B cell (primary cell): ENCODE measurements around the gene MAST2. TPM values are rescaled to one million over a fixed set of nuclear protein-coding genes. Genes with fewer than 3 reads are reported as not detected.

Experiments
- ATAC-seq: fragments of 200-7000 bp; cut with Tn5 transposase; one replicate; pipeline ENCODE4 v1.10.0; 2021; ENCODE audit warnings: low read depth, mild to moderate bottlenecking, moderate number of reproducible peaks, moderate library complexity
- CTCF ChIA-PET: fragments of 350-600 bp; sonication (Branson Sonifier 250); formaldehyde crosslinking; loops from one replicate; lab custom pipeline; 2021; ENCODE audit warnings: antibody characterized with exemption, inconsistent platforms; lab: Charles Lee
- POLR2A ChIA-PET: fragments of 350-600 bp; sonication (Branson Sonifier 250); formaldehyde crosslinking; loops from one replicate; lab custom pipeline; 2021; ENCODE audit warnings: antibody characterized with exemption; lab: Charles Lee
- DNase-seq: peaks from one replicate; pipeline ENCODE4 v3.0.0; 2013
- H2AFZ ChIP-seq: 2 replicates; pipeline ENCODE4 v1.6.1; 2012; ENCODE audit warnings: mild to moderate bottlenecking, low read depth, low read length; ENCODE audit not compliant: insufficient read depth, poor library complexity, severe bottlenecking
- H3K27ac ChIP-seq, 2 donors: 1 replicate in 1 of 2; 2 replicates in 1 of 2; pipeline ENCODE4 v1.5.1; 2012 to 2013; ENCODE audit warnings: low read length in 2 of 2, mild to moderate bottlenecking in 2 of 2, moderate library complexity in 1 of 2
- H3K27me3 ChIP-seq, 4 experiments: fragments of 200-600 bp in 1 of 4; sonication (generic) in 1 of 4; replicated peaks in 1 of 4; 1 replicate in 2 of 4; 2 replicates in 2 of 4; pipeline versions ENCODE4 v1.6.1 to v1.7.0; 2013 to 2016; ENCODE audit warnings: low read length in 3 of 4, mild to moderate bottlenecking in 2 of 4, mixed read lengths in 1 of 4, moderate library complexity in 1 of 4; ENCODE audit not compliant: insufficient read depth in 4 of 4, control insufficient read depth in 3 of 4; ENCODE audit errors: control extremely low read depth in 1 of 4
- H3K36me3 ChIP-seq, 2 experiments: replicated peaks in 1 of 2; 1 replicate in 1 of 2; 2 replicates in 1 of 2; pipeline versions ENCODE4 v1.6.1 to v1.7.1; 2013; ENCODE audit warnings: low read length in 1 of 2; ENCODE audit not compliant: insufficient read depth in 2 of 2, control insufficient read depth in 1 of 2; ENCODE audit errors: control extremely low read depth in 1 of 2, extremely low read depth in 1 of 2
- H3K4me1 ChIP-seq, 2 donors: fragments of 200-600 bp in 1 of 2; sonication (generic) in 1 of 2; 1 replicate in 1 of 2; 2 replicates in 1 of 2; pipeline versions ENCODE4 v1.5.1 to v1.6.1; 2013 to 2017; ENCODE audit warnings: low read length in 2 of 2; ENCODE audit not compliant: control insufficient read depth in 2 of 2, insufficient read depth in 2 of 2
- H3K4me2 ChIP-seq: replicated peaks from 2 replicates; pipeline ENCODE3; 2012; ENCODE audit warnings: mild to moderate bottlenecking, low read depth, low read length; ENCODE audit not compliant: poor library complexity, severe bottlenecking
- H3K4me3 ChIP-seq, 5 experiments: fragments of 200-600 bp in 1 of 5; sonication (generic) in 1 of 5; 1 replicate in 3 of 5; 2 replicates in 2 of 5; pipeline versions ENCODE4 v1.5.1 to v1.7.0; 2011 to 2016; ENCODE audit warnings: low read length in 4 of 5, mild to moderate bottlenecking in 4 of 5, low read depth in 2 of 5, control low read depth in 1 of 5, moderate library complexity in 1 of 5; ENCODE audit not compliant: insufficient read depth in 1 of 5; ENCODE audit errors: control extremely low read depth in 1 of 5, extremely low read depth in 1 of 5
- H3K79me2 ChIP-seq: fragments of 200-600 bp; sonication (generic); one replicate; pipeline ENCODE4 v1.6.0; 2016; ENCODE audit warnings: low read length; ENCODE audit not compliant: control insufficient read depth, insufficient read depth
- H3K9ac ChIP-seq: fragments of 200-600 bp; sonication (generic); 2 replicates; pipeline ENCODE4 v1.6.1; 2017; ENCODE audit warnings: mild to moderate bottlenecking, low read length, moderate library complexity
- H3K9me3 ChIP-seq, 3 donors: one replicate each; pipeline versions ENCODE4 v1.6.1 to v1.7.1; 2013; ENCODE audit warnings: low read length in 2 of 3; ENCODE audit not compliant: control insufficient read depth in 2 of 3, insufficient read depth in 1 of 3; ENCODE audit errors: control extremely low read depth in 1 of 3
- H4K20me1 ChIP-seq: 2 replicates; pipeline ENCODE4 v1.6.0; 2012; ENCODE audit warnings: mild to moderate bottlenecking, low read length; ENCODE audit not compliant: insufficient read depth, control insufficient read depth, poor library complexity, severe bottlenecking
- H3K27ac Mint-ChIP-seq: one replicate; pipeline ENCODE4 v1.8.0; 2021; ENCODE audit warnings: mixed read lengths
- H3K27me3 Mint-ChIP-seq: one replicate; pipeline ENCODE4 v1.8.0; 2021; ENCODE audit warnings: mixed read lengths
- H3K4me1 Mint-ChIP-seq: one replicate; pipeline ENCODE4 v1.8.0; 2021; ENCODE audit warnings: mixed read lengths
- H3K4me3 Mint-ChIP-seq: one replicate; pipeline ENCODE4 v1.8.0; 2021; ENCODE audit warnings: mixed read lengths
- H3K9me3 Mint-ChIP-seq: one replicate; pipeline ENCODE4 v1.8.0; 2022; ENCODE audit warnings: mixed read lengths; ENCODE audit not compliant: insufficient read depth
- EZH2 ChIP-seq: IDR thresholded peaks from 2 replicates; pipeline ENCODE4 v1.6.1; 2012; ENCODE audit warnings: borderline replicate concordance, low read depth, mild to moderate bottlenecking, moderate library complexity, low read length; ENCODE audit not compliant: insufficient read depth, poor library complexity, severe bottlenecking
- WGBS: methylation state at CpG from one replicate; pipeline ENCODE4 v1.1.5; 2013; ENCODE audit warnings: missing lambda C conversion rate; ENCODE audit not compliant: insufficient coverage; 5-methylcytosine and 5-hydroxymethylcytosine counted together
- intact Hi-C: fragments of 100-400 bp; cut with micrococcal nuclease; formaldehyde crosslinking; loops from one replicate; pipeline ENCODE4 v1.10.0; 2022
- polyA plus RNA-seq: library from polyadenylated mRNA; depleted of rRNA; stranded (reverse); fragments of >200 nt; gene quantifications from 2 replicates; pipeline ENCODE4 v1.2.3, GENCODE V29; 2012
- total RNA-seq, 2 donors: library from RNA; stranded (reverse); fragments of 120-200 nt in 1 of 2; gene quantifications; 1 replicate in 1 of 2; 2 replicates in 1 of 2; pipeline versions ENCODE4 v1.2.3 to v1.2.4, GENCODE V29; 2013 to 2022
- TF ChIP-seq, protein P1 (sequence below): fragments of 200-600 bp; IDR thresholded peaks from one replicate; pipeline ENCODE4 v1.8.0; 2022; ENCODE audit warnings: antibody characterized with exemption, mild to moderate bottlenecking

The MAST2 gene
- total and polyA plus RNA-seq, 2 donors (not counting 1 experiment from before 2014, with no cell fraction given): 12.5 to 23.3 TPM

DNA sequence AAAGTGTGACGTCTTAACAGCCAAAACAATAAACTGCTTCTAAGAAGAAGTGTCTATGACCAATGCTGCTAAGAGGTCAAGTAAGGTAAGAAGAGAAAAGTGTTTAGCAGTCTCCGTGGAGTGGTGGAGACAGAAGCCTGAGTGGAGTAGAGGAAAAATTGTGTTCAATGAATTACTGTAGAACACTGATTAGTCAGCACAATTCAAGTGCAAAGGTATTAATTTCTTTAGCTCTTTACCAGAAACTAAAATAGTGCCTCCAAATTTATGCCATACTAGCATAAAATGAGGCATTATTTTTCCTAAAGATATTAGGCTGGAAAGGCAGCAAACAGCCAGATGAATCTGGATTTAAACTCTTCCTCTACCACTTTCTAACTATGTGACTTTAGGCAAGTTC, 272.9 kb downstream of the MAST2 start:
- Histone ChIP-seq H3K79me2 (no peaks in the 10 kb centered on the region), H3K4me3 (no peak overlapping the region), H2AFZ (no peak overlapping the region), H3K9me3 (no peaks in the 10 kb centered on the region), H3K27me3 (no peaks in the 10 kb centered on the region), H3K36me3 (no peaks in the 10 kb centered on the region), H3K4me2 (no peak overlapping the region), H4K20me1 (no peaks in the 10 kb centered on the region), H3K9ac (no peak overlapping the region), H3K27ac (no peak overlapping the region), H3K4me1 (no peaks in the 10 kb centered on the region)
- no peaks in the 10 kb centered on the region for H3K9me3 Mint-ChIP-seq
- POLR2A ChIA-PET: no interaction called here
- CTCF ChIA-PET: no interaction called here
- H3K4me3 Mint-ChIP-seq: no peak overlapping the region
- H3K27me3 Mint-ChIP-seq: no peaks in the 10 kb centered on the region
- WGBS: 100% methylated on average over 1 of the region's 2 CpGs
- H3K4me1 Mint-ChIP-seq: no peaks in the 10 kb centered on the region
- no peak overlapping the region for H3K27ac Mint-ChIP-seq
- TF ChIP-seq EZH2: no peak
- TF ChIP-seq, protein P1, sequence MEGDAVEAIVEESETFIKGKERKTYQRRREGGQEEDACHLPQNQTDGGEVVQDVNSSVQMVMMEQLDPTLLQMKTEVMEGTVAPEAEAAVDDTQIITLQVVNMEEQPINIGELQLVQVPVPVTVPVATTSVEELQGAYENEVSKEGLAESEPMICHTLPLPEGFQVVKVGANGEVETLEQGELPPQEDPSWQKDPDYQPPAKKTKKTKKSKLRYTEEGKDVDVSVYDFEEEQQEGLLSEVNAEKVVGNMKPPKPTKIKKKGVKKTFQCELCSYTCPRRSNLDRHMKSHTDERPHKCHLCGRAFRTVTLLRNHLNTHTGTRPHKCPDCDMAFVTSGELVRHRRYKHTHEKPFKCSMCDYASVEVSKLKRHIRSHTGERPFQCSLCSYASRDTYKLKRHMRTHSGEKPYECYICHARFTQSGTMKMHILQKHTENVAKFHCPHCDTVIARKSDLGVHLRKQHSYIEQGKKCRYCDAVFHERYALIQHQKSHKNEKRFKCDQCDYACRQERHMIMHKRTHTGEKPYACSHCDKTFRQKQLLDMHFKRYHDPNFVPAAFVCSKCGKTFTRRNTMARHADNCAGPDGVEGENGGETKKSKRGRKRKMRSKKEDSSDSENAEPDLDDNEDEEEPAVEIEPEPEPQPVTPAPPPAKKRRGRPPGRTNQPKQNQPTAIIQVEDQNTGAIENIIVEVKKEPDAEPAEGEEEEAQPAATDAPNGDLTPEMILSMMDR: no peak
- DNase-seq (no peak), ATAC-seq (no peak)
- intact Hi-C loops: no loop called here

DNA sequence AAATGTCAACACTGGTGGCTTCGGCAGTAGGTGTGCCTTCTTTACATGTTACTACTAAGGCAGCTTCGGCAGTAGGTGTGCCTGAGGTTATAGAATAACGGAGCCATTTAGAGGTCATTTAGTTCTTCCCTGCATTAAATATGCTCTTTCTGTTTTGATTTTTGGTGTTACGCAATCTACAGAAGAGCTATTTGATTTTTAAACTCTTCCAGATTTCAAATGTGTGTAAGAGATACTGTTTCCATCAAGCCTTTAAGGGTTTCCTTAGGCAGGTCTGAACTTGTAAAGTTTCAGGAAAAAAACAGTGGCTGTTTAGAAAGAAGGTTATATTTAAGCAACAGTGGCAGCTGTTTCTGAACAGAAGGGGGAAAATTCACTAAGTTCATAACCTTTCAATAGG, 274.2 kb downstream of the MAST2 start:
- no peaks in the 10 kb centered on the region for H3K27me3 ChIP-seq
- no peaks in the 10 kb centered on the region for H3K36me3 ChIP-seq
- 100% methylated on average over 3 of the region's 4 CpGs for WGBS
- no peaks in the 10 kb centered on the region for H3K4me1 Mint-ChIP-seq
- no peak overlapping the region for H2AFZ ChIP-seq
- TF ChIP-seq EZH2: no peak
- TF ChIP-seq, protein P1: no peak
- no peak for DNase-seq
- ATAC-seq: no peak
- H3K4me1 ChIP-seq: no peaks in the 10 kb centered on the region
- H3K4me3 Mint-ChIP-seq: no peak overlapping the region
- H3K4me3 ChIP-seq: no peak overlapping the region
- ChIA-PET POLR2A (no interaction called here), CTCF (no interaction called here)
- H3K9me3 ChIP-seq: no peaks in the 10 kb centered on the region
- H3K79me2 ChIP-seq: no peaks in the 10 kb centered on the region
- intact Hi-C loops: no loop called here
- H3K27ac ChIP-seq: no peak overlapping the region
- H3K27me3 Mint-ChIP-seq: no peaks in the 10 kb centered on the region
- H4K20me1 ChIP-seq: no peaks in the 10 kb centered on the region
- H3K4me2 ChIP-seq: no peak overlapping the region
- no peaks in the 10 kb centered on the region for H3K9me3 Mint-ChIP-seq
- no peak overlapping the region for H3K27ac Mint-ChIP-seq
- no peak overlapping the region for H3K9ac ChIP-seq
